Stimulated activated CD4-positive, alpha-beta T cell treated with anti-CD3 and anti-CD28 coated beads, Interleukin-1b, Interleukin-23, amount 100 ng/mL, for 1 hour (primary cell): Measurements from ENCODE around the gene UBE2I.

Experiments
- DNase-seq, 2 donors: peaks; one replicate each; pipeline ENCODE4 v3.0.0-alpha.2; 2020; ENCODE audit warnings: low read depth in 2 of 2

Gene UBE2I

DNA sequence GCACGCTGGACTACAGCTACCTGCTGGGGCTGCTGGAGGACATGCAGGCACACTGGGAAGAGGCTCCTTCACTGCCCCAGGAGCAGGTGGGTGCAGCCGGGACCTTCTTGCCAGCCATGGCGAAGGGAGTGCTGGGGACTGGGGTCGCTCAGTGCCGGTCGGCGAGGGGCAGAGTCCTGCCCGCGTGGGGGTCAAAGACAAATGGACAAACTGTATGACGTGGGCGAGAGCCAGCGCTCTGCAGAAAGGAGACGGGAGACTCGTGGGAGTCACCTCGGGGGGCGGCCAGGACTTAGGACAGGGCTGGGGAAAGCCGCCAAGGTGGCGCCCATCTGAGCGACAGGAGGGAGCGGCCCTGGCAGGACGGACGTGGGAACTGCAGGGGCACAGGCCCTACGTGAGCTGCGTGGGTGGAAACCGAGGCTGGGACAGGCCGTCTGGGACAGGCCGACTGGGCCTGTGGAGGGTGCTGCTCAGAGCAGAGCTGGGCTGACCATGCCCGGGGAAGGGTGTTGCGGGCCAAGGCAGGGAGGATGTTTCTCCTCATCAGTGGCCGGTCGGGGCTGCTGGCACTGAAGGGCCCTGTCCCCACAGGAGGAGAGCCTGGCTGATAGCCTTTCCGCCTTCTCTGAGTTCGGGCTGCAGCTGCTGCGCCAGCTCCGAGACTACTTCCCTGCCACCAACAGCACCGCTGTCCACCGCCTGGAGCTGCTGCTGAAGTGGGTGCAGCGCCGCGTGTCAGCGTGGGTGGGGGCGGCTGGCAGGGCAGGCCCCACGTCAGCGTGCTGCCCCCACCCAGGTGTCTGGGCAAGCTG lies 34.2 kb downstream of the UBE2I start:
- no peak for DNase-seq

DNA sequence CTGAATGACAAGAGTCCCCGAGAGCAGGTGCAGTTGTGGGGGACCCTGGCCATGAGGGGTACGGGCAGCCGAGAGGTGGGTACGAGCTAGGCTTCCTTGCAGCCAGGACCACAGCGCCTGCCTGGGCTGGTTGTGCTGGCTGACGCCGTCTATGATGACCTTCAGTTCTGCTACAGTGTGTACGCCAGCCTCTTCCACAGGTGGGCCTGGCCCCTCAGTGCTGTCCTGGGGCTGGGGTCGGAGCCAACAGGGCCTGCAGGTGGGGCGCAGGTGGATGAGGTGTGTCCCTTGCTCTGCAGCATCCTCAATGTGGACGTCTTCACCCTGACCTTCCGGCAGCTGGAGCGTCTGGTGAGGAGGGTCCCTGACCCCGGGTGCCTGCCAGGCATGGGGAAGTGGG lies 35.1 kb downstream of the UBE2I start:
- DNase-seq = no peak

DNA sequence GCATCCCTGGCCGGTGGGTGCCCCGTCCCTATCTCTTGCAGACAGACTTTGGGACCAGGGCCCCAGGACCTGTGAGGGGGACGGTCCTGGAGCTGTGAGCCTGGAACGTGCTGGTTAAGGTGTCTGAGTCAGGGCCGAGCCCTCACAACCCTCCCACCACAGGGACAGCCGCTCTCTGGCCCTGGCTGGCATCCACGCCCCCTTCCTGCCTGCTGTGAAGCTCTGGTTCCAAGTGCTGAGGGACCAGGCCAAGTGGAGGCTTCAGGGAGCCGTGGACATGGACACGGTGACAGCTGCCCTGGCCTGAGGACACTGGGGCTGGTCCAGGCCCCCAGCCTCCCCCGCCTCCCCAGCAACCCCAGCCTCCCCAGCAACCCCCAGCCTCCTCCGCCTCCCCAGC lies 35.7 kb downstream of the UBE2I start:
- no peak for DNase-seq

DNA sequence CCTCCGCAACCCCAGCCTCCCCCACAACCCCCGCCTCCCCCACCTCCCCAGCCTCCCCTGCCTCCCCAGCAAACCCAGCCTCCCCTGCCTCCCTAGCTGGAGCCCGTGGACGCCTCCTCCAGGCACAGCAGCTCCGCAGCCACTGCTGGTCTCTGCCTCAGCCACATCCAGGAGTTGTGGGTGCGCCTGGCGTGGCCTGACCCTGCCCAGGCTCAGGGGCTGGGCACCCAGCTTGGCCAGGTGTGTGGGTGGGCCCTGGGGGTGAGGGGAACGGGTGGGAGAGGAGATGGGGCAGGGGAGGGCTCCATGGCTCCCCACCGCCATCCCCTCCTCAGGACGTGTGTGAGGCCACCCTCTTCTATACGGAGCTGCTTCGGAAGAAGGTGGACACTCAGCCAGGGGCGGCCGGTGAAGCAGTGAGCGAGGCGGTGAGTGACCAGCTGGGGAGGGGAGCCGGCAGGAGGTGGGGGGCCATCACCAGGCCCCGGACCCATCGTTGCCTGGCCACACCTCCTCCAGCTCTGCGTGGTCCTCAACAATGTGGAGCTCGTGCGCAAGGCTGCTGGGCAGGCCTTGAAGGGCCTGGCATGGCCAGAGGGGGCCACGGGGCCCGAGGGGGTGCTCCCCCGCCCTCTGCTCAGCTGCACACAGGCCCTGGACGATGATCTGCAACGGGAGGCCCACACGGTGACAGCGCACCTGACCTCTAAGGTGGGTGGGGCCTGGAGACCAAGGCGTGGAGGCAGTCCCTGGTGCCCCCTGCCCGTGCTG lies 36.4 kb downstream of the UBE2I start:
- no peak for DNase-seq

DNA sequence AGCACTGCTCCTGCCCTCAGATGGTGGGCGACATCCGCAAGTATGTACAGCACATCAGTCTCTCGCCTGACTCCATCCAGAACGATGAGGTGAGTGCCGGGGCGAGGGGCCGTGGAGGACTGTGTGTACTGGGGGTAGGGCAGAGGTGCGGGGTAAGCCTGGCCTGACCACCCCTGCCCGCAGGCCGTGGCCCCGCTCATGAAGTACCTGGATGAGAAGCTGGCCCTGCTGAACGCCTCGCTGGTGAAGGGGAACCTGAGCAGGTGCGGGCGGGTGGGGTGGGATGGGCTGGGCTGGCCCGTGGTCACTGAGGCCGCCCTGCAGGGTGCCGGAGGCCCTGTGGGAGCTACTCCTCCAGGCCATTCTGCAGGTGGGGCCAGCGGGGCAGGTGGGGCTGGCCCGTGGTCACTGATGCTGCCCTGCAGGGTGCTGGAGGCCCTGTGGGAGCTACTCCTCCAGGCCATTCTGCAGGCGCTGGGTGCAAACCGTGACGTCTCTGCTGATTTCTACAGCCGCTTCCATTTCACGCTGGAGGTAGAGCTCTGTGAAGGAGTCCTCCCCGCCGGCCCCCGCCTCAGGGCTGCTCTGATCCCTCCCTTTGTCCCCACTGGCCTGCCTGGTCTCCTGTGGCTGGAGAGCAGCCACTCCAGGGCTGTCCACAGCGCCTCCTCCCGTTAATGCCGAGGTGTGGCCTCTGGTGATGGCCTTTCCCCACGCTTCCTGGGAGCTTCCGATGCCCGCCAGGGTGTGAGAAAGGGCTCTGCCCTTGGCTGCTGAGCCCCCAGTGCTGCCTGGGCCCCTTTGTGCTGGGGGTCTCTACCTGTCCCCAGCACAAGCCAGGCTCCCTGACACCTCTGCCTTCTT lies 37.2 kb downstream of the UBE2I start:
- no peak for DNase-seq

DNA sequence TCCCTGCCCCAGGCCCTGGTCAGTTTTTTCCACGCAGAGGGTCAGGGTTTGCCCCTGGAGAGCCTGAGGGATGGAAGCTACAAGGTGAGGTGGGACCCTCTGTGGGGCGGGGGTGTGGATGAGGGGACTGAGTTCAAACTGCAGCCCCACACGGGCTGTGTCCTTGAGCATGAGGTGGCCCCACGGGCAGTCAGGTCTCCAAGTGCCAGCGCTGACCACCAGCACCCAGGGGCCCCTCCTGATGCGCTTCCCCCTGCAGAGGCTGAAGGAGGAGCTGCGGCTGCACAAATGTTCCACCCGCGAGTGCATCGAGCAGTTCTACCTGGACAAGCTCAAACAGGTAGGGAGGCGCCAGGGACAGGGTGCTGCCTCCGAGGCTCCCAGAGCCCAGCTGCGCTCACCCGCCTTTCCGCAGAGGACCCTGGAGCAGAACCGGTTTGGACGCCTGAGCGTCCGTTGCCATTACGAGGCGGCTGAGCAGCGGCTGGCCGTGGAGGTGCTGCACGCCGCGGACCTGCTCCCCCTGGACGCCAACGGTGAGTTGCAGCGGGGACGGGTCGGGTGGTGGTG lies 37.9 kb downstream of the UBE2I start:
- no peak for DNase-seq

DNA sequence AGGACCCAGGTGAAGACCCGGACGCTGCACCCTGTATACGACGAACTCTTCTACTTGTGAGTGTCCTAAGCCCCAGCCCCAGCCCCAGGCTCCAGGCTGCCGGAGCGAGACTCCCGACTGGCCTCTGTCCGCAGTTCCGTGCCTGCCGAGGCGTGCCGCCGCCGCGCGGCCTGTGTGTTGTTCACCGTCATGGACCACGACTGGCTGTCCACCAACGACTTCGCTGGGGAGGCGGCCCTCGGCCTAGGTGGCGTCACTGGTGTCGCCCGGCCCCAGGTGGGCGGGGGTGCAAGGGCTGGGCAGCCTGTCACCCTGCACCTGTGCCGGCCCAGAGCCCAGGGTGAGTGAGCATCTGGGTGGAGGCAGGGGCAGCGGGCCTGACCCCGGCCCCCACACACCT lies 38.5 kb downstream of the UBE2I start:
- DNase-seq = no peak

DNA sequence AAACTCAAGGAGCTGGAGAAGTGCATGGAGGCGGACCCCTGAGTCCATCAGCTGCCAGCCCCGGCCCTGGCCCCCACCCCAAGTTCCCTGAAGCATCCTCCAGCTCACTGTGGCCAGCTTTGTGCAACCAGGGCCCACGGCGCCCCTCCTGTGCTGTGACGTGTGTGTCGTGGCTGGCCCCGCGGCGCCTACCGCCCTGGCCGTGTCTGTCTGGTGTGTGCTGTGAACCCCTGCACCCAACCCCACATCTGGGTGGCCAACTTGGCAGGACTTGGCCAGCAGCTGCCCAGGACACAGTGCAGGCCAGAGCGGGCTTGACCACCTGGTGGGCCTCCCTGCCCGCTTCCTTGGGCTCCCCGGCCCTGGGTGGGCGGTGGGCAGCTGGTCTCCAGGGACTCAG lies 39.0 kb downstream of the UBE2I start:
- DNase-seq = no peak

DNA sequence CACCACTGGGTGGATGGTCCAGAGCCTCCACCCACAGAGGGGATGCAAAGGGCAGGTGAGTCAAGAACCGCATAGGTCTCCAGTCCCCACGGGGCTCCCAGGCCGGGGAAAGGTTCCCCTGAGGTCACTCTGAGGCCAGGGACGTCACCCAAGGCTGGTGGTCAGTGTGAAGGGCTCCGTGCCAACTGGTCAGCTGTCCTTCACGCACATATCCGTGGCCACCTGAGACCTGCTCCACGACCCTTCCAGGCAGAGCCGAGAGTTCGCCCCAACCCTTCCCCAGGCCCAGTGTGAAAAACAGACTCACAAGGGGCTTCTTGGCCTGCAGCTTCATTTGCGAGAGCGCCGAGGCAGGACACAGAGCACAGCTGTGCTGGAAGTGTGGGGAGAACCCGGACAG lies 39.5 kb downstream of the UBE2I start:
- no peak for DNase-seq

DNA sequence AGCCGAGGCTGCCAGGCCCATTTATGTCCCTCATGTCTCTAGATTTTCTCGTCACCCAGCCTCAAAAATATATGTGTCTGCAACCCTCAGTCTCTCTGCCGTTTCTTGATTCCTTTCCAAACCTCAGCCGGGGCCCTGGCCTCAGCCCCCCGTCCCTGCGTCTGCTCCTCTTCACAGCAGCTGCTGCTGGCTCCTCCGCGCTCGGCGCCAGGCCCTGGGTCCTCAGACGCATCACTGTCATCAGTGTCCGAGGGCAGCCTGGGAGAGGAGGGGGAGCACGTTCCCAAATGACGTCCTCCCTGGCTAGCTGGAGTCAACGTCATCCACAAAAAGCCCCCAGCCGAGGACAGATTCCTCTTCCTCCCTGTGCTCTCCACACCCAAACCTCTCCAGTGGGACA lies 39.9 kb downstream of the UBE2I start:
- no peak for DNase-seq

DNA sequence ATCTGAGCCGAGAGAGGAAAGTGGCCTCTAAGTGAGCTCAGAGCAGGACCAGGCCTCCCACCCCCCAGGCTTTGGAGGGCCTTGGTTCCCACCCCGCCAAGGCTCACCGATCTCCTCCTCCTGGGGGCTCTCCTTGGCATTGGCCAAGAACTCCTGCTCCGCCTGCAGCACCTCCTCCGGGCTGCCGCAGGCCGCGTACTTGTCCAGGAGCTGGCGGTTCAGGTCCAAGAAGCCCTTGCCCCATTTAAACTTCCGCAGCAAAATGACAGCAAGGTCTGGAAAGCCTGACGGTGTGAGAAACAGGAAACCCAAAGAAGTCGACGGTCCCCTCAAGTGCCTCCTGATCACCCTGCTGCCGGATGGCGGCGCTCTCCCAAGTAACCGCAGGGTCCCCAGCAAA lies 40.5 kb downstream of the UBE2I start:
- DNase-seq = no peak

DNA sequence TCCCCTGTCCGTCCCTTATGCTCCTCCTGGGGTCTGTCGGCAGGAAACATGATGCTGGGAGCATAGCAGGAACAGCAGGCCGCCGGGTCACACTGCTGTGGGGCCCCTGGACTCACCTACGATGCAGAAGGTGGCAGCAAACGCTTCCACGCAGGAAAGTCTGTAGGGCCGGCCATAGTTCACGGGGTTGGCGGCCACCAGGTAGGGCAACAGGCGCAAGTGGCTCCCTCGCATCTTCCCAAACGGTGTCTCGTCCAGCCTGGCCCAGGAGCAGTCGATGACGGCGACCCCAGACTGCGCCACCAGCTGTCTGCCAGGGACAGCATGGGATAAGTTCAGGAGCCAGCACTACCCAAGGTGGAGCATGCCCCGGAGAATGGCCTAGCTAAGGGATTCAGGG lies 41.3 kb downstream of the UBE2I start:
- no peak for DNase-seq

DNA sequence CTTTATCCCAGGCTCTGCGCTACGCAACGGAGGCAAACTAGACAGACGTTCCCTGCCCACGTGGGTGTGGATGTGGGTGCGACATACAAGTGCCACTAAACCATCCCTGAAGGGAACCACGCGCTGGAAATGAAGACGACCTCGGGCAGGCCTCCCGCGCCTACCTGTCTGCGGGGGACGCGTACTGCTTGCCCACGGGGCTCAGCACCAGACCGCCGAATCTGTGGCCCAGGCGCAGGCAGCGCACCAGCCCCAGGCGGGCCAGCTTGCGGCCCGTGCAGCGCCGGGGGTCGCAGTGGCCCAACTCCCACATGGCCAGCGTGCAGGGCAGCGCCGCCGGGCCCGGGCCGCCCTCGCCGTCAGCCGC lies 41.8 kb downstream of the UBE2I start:
- no peak for DNase-seq

DNA sequence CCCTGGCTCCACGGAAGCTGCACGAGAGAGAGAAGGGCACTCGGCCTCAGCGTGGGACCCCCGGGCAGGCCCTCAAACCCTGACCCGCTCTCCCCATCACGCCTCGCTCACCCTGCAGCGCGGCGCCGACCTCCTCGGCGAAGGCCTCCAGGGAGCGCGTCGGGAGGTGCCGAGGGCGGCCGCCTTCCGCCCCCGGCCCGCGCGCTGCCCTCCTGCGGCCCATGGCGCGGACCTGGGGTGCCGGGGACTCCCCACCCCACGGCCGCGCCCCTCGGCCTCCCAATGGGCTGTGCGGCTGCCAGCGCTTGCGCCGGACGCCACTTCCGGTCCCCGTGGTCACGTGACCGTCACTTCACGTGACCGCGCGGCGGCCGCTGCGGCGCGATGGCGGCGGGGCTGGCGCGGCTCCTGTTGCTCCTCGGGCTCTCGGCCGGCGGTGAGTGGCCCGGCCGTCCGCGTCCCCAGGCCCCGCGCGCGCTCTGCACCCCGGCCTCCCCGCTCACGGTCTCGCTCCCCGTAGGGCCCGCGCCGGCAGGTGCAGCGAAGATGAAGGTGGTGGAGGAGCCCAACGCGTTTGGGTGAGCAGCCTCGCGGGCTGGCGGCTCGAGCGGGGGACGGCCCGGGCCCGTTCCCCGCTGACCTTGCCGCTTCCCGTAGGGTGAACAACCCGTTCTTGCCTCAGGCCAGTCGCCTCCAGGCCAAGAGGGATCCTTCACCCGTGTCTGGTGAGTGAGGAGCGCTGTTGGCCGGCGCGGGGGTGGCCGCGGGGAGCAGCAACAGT lies 42.3 kb downstream of the UBE2I start, which contains the start of the genes GNPTG and TSR3:
Gene GNPTG (plus strand): TSS at position 350 of the 781 bp plus-strand sequence. CDS start 35 bp downstream, at position 385.
Gene TSR3 (minus strand): TSS at position 297 of the 781 bp plus-strand sequence. CDS start 74 bp downstream, at position 223.
- DNase-seq = peak; percentile 66 to 75

DNA sequence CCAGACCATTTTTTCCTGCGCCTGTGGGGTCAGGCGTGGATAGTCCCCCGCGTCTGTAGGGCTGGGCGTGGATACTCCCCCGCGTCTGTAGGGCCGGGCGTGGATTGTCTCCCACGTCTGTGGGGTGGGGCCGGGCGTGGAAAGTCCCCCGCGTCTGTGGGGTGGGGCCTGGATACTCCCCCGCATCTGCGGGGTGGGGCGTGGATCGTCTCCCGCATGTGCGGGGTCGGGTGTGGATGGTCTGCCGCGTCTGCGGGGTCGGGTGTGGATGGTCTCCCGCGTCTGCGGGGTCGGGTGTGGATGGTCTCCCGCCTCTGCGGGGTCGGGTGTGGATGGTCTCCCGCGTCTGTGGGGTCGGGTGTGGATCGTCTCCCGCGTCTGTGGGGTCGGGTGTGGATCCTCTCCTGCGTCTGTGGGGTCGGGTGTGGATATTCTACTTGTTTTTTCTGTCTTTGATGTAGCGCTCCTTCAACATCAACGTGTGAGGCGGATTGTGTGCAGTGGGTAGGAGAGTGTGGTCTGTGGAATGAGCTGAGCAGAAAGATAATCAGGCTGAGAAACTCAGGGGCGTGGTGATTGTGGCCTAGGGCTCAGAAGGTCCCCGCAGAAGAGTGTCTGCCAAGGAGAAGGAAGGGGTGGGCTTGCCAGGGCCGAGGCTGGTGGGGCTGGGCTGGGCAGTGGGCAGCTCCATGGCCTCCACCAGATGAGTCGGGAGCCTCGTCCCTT lies 45.5 kb downstream of the UBE2I start:
- DNase-seq = no peak

DNA sequence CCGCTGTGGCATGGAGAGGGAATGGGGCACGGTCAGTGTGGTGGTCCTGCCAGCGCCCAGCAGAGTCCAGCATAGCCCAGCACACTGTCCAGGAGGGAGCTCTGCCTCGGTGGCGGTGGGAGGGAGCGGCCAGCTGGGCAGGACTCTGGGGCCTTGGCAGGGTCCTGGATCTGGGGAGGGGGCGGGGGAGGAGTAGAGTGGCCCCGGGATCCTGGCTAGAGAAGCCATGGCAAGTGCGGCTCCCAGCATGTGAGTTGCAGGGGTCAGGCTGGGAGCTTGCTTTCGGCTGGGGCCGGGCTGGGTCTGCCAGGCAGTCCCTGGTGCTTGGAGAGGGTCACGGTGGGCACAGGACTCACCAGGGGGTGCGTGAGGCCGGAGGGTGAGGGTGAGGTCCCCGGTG lies 46.2 kb downstream of the UBE2I start:
- DNase-seq = no peak

DNA sequence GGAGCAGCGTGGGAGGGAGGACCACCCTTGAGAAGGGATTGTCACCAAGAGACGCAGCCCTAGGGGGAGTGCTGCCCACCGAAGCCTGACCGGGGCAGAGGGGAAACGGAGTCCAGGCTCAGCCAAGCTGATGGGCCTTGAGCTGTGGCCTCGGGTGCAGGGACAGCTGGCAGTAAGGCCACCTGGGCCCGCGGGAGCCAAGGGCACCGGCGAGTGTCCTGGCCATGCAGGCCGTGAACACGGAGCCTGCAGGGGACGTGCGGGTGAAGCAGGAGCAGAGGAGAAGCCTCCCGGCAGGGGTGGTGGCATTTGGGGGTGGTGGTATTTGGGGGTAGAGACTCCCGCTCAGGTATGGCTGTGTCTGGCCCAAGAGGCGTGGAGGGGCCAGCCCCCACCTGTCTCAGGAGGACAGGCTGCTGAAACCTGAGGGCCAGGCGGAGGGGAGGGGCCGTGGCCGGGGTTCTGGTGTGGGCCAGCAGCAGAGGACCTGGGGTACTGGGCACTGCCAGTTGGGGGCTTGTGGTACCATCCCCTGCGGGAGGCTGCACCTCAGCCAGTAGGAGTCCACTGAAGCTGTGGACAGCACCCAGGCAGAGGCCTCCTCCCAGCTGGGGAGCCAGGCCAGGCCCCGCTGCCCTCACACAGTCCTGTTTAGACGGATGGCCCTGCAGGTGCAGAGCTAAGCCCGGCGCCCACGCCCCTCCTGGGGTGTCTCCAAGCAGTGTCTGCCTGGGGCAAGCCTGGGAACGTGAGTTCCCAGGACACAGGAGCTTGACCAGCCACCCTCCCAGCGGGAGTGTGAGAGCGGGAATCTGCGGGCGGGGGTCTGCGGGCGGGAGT lies 46.8 kb downstream of the UBE2I start:
- DNase-seq = no peak

DNA sequence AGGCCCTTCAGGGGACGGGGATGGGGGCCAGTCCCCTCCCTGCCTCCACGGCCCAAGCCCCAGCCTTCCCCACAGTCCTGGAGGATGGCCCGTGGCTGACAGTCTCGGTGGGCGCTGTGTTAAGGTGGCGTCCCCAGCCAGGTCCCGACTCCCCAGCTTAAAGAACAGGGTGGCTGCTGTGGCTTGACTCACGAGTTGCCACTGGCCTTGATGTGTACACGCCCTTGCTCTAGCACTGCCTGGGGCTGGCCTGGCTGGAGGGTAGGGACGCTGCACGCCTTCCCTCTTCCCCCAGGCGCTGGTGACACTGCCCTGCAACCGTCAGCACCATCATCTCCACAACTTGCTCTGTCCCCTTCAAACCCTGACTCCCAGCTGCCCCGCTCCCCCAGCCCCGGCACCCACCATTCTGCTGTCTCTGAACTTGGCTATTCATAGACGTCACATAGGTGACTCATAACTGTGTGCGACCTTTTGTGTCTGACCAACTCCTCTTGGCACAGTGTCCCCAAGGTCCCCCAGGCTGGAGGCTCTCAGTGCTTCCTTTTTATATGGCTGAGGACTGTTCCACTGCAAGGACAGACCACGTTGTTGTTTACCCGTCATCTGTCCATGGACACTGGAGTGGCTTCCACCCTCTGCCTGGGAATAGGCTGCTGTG lies 48.6 kb downstream of the UBE2I start:
- DNase-seq = no peak
